NCI-H1694 treated with DMSO at 0.1 percent for 48 hours (cell line): ENCODE measurements around the gene SHC2.

Source experiments
- DNase-seq: peaks from one replicate; lab custom pipeline; 2025; lab: John Stamatoyannopoulos, UW

SHC2 gene

DNA sequence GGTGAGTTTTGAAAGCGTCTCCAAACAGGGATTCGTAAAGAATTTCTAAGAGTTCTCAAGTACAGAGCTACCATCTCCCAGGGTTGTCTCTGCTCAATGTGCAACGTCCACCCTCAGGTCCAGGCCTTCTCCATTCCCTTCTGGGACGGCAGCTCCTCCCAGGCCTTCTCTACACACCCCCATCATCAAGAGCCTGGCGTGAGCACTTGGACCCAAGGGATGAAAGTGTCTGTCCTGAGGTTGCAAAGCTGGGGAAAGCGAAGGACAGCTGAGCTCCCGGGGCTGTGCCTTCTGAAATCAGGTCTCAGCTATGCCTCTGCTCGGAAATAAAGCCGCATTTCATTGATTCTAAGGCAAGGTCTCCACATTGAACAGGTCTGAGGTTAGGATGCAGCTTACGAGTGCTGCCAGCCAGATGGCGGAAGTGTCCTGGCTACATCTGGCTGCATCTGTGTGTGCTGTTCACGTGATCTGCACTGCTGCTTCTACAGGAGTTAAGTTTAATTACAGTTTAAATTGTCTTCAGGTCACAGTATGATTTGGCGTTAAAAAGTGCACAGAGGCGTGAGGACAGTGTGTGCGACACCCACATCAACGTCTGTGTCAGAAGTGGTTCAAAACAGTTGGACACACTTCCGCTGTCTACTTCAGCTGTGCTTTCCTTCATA is 89.2 kb downstream of the SHC2 start:
- DNase-seq, result peak; percentile 53

DNA sequence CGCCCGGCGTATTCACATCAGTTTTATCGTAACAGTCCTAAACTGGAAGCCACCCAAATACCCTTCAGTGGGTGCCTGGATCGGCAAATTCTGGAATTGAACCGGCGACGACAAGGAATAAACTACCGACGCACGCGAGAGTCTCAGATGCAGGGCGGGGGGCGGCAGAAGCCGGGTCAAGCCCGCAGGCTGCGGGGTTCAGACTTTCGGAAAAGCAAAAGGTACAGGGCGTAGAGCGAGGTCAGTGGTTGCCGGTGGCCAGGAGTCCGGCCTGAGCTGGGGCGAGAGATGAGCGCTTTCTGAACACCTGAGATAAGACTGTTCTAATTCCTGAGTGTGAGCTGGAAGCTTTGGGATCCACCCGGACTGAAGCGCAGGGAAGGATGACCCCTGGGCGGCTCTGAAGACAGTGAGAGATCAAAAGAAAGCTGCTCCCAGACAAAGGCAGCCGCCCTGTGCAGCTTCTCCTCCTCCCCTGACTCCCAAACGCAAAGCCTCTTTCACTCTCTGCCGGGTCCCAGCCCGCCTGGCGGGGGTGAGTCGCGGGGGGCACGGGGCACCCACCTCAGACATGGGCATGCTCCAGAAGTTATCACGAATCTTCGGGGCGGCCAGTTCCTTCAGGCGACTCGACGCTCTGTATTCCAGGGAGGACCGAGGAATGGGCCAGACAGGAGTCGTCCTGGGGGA is 90.0 kb downstream of the SHC2 start:
- no peak for DNase-seq

DNA sequence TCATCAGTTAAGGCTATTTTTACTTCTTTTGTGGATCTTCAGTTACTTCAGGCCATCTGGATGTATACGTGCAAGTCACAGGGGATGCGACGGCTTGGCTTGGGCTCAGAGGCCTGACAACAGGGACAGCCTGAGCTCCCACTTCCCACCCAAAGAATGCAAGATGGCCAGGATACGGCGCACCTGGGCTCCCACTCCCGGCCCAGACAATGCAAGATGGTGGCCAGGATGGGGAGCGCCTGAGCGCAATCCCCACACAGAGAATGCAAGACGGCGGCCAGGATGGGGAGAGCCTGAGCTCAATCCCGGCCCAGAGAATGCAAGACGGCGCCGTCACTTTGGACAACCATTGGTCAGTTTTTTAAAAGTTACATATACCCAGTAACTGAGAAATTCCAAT is 91.0 kb downstream of the SHC2 start:
- DNase-seq, result no peak

DNA sequence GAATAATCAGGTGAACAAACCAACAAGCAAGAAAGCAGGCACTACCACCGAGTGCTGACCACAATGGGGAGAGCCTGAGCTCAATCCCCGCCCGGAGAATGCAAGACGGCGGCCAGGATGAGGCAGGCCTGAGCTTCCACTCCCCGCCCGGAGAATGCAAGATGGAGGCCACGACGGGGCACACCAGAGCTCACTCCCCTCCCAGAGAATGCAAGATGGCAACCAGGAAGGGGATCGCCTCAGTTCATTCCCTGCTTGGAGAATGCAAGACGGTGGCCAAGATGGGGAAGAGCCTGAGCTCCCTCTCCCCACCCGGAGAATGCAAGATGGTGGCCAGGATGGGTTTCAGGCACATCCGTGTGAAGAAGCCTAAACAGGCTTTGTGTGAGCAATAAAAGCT is 91.6 kb downstream of the SHC2 start:
- DNase-seq, result no peak

DNA sequence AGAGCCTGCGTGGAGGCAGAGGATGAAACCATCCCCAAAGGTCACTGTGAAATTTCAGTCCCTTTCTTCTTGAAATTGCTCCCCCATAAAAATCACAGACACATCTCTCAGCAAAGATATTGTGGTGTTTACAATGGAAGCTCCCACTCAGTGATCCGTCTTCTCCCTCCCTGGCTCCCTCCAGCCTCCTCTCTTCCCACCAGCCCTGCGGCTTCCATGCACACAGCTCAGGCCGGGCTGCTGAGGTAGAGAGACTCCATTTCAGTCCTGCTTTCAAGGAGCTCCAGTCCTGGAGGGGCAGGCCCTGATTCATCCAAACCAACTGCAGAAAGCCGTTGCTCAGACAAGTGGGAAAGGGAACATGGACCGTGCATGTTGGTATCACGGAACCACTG is 92.2 kb downstream of the SHC2 start:
- no peak for DNase-seq

DNA sequence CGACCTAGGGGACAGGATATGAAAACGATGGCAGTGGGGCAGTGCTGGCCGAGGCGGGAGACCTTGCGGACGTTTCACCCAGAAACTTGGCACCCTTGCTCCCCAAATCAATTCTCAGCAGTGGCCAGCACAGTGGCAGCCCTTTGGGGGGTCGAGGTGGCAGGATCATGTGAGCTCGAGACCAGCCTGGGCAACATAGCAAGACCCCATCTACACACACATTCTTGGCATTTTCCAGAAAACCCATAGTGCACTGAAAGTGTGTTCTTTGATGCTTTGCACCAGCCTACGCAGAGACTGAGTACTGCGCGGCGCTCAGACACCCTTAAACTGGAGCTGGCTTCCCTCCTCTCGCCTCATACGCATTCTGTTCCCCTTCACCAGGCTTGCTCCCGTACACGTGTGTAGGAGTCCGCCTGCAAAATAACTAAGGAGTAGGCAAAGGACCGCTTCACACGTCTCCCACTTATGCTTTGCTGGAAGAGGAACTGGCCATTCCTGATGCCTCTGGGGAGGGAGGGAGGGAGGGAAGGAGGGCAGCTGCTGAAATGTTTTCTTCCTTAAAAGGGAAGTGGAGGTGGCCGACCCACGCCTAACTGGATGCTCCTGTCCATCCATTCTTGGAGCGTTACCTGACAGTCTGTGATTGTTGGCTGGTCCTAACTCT is 92.7 kb downstream of the SHC2 start:
- no peak for DNase-seq

DNA sequence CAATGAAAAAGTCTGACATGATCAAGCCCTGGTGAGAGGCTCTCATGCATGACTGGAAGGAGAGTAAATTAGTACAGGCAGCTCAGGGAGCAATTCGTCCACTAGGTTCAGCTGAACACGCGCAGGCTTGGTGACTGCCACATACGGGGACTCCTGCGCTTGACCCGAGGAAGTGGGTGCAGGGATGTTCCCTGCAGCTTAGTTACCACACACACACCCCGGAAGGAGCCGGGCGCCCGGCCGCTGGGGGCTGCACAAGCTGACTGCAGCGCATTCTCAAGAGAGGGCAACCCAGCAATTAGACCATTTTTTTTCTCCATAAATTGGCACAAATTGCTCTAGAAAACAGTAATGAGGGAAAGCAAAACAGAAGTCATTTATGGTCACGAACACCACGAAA is 93.3 kb downstream of the SHC2 start:
- no peak for DNase-seq

DNA sequence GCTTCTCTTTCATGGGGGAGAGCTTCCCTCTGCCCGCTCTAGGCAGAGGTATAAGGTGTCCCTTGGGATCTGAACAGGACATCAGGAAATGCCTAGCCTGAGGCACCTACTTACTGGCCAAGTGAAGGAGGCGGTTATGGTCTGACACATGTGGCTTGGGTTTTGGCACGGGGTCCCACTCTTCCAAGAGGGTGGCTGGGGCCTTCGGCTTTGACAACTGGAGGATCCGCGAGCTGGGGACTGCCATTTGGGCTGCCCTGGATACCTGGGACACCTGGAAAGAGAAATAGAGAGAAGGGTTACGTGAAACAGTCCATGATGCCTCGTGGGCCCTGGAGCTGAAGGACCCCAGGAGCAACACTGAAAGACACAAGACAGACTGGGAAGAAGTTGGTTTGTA is 93.9 kb downstream of the SHC2 start:
- DNase-seq, result no peak
